HEK293 (cell line): ENCODE results near the gene DENND11.
A peak's percentile ranks its signal among the peaks of the same experiment; 100 is the strongest.

Source experiments
- CTCF ChIA-PET: fragments of 350-600 bp; formaldehyde crosslinking; extraction: SDS; loops from one replicate; lab custom pipeline; 2021; ENCODE audit warnings: antibody characterized with exemption; lab: Yijun Ruan, JAX
- POLR2A ChIA-PET: fragments of 300-600 bp; formaldehyde crosslinking; extraction: SDS; loops from one replicate; lab custom pipeline; 2020; ENCODE audit warnings: antibody characterized with exemption, inconsistent platforms; lab: Yijun Ruan, JAX
- H3K27ac ChIP-seq: fragments of 200-500 bp; sonication (Bioruptor generic); 2 replicates; pipeline ENCODE4 v1.5.1; 2014; ENCODE audit warnings: low read depth, low read length, control low read depth, inconsistent platforms; ENCODE audit errors: extremely low read depth
- H3K36me3 ChIP-seq, 2 experiments: fragments of 200-500 bp in 1 of 2; sonication (Bioruptor generic) in 1 of 2; 1 replicate in 1 of 2; 2 replicates in 1 of 2; pipeline ENCODE4 v1.5.1; 2014 to 2017; ENCODE audit warnings: inconsistent platforms in 2 of 2, low read length in 2 of 2; ENCODE audit not compliant: control insufficient read depth in 2 of 2, insufficient read depth in 1 of 2
- H3K4me1 ChIP-seq: fragments of 200-500 bp; sonication (Bioruptor generic); 2 replicates; pipeline ENCODE4 v1.5.1; 2014; ENCODE audit warnings: mild to moderate bottlenecking, low read length, inconsistent platforms; ENCODE audit not compliant: control insufficient read depth, insufficient read depth
- H3K4me3 ChIP-seq: 2 replicates; pipeline ENCODE4 v1.5.1; 2011; ENCODE audit warnings: low read depth, mild to moderate bottlenecking, control low read depth, low read length, moderate library complexity
- H3K9me3 ChIP-seq: fragments of 200-500 bp; sonication (Bioruptor generic); 2 replicates; pipeline ENCODE4 v1.5.1; 2014; ENCODE audit warnings: low read depth, low read length, inconsistent platforms; ENCODE audit not compliant: control insufficient read depth, insufficient read depth
- HOXD13 ChIP-seq: sonication (generic); formaldehyde crosslinking; IDR thresholded peaks from 2 replicates; pipeline ENCODE4 v1.8.0; 2022; ENCODE audit warnings: missing genetic modification reagents, borderline replicate concordance
- MEIS1 ChIP-seq: sonication (generic); formaldehyde crosslinking; IDR thresholded peaks from 2 replicates; pipeline ENCODE4 v1.8.1; 2022; ENCODE audit warnings: missing genetic modification reagents, mild to moderate bottlenecking, borderline replicate concordance
- MYNN ChIP-seq: fragments of 450-650 bp; formaldehyde crosslinking; IDR thresholded peaks from 2 replicates; pipeline ENCODE4 v1.5.1; 2016; ENCODE audit warnings: missing biosample characterization, missing genetic modification characterization, borderline replicate concordance
- OVOL3 ChIP-seq: fragments of 450-650 bp; formaldehyde crosslinking; IDR thresholded peaks from 2 replicates; pipeline ENCODE4 v1.5.1; 2016; ENCODE audit warnings: missing biosample characterization, missing genetic modification characterization
- SETDB1 ChIP-seq: IDR thresholded peaks from one replicate; pipeline ENCODE4 v1.6.1; 2017; ENCODE audit warnings: mild to moderate bottlenecking, low read length, moderate library complexity, mixed read lengths; ENCODE audit not compliant: insufficient read length
- ZBTB21 ChIP-seq: fragments of 450-650 bp; formaldehyde crosslinking; IDR thresholded peaks from 2 replicates; pipeline ENCODE4 v1.5.1; 2017; ENCODE audit warnings: missing biosample characterization, missing genetic modification characterization
- ZNF138 ChIP-seq: fragments of 450-650 bp; formaldehyde crosslinking; IDR thresholded peaks from 2 replicates; pipeline ENCODE4 v1.5.1; 2016; ENCODE audit warnings: missing biosample characterization, missing genetic modification characterization, borderline replicate concordance
- ZNF169 ChIP-seq: fragments of 450-650 bp; formaldehyde crosslinking; IDR thresholded peaks from 2 replicates; pipeline ENCODE4 v1.5.1; 2016; ENCODE audit warnings: missing biosample characterization, missing genetic modification characterization
- ZNF202 ChIP-seq: fragments of 450-650 bp; formaldehyde crosslinking; IDR thresholded peaks from 2 replicates; pipeline ENCODE4 v1.5.1; 2016; ENCODE audit warnings: missing biosample characterization, missing genetic modification characterization, borderline replicate concordance
- ZNF211 ChIP-seq: fragments of 450-650 bp; formaldehyde crosslinking; IDR thresholded peaks from 2 replicates; pipeline ENCODE4 v1.5.1; 2016; ENCODE audit warnings: low read depth, missing biosample characterization, missing genetic modification characterization
- ZNF248 ChIP-seq: fragments of 450-650 bp; formaldehyde crosslinking; IDR thresholded peaks from 2 replicates; pipeline ENCODE4 v1.5.1; 2017; ENCODE audit warnings: missing biosample characterization, missing genetic modification characterization
- ZNF266 ChIP-seq: fragments of 450-650 bp; formaldehyde crosslinking; IDR thresholded peaks from 2 replicates; pipeline ENCODE4 v1.5.1; 2016; ENCODE audit warnings: missing biosample characterization, missing genetic modification characterization, low read depth
- ZNF311 ChIP-seq: fragments of 450-650 bp; formaldehyde crosslinking; IDR thresholded peaks from 2 replicates; pipeline ENCODE4 v1.5.1; 2017; ENCODE audit warnings: missing biosample characterization, missing genetic modification characterization, borderline replicate concordance
- ZNF341 ChIP-seq: fragments of 450-650 bp; formaldehyde crosslinking; IDR thresholded peaks from 2 replicates; pipeline ENCODE4; 2016; ENCODE audit warnings: low read depth, missing biosample characterization, missing genetic modification characterization
- ZNF433 ChIP-seq: fragments of 450-650 bp; formaldehyde crosslinking; IDR thresholded peaks from 2 replicates; pipeline ENCODE4 v1.5.1; 2016; ENCODE audit warnings: missing biosample characterization, missing genetic modification characterization, low read depth
- ZNF521 ChIP-seq: fragments of 450-650 bp; formaldehyde crosslinking; IDR thresholded peaks from 2 replicates; pipeline ENCODE4 v1.5.1; 2017; ENCODE audit warnings: missing biosample characterization, mild to moderate bottlenecking, missing genetic modification characterization
- ZNF596 ChIP-seq: fragments of 450-650 bp; IDR thresholded peaks from 2 replicates; pipeline ENCODE4 v1.5.0; 2018; ENCODE audit warnings: missing biosample characterization, mild to moderate bottlenecking, missing genetic modification characterization, moderate library complexity
- ZNF658 ChIP-seq: fragments of 450-650 bp; formaldehyde crosslinking; IDR thresholded peaks from 2 replicates; pipeline ENCODE4; 2016; ENCODE audit warnings: missing biosample characterization, missing genetic modification characterization
- ZNF707 ChIP-seq: fragments of 450-650 bp; formaldehyde crosslinking; IDR thresholded peaks from 2 replicates; pipeline ENCODE4 v1.5.1; 2016; ENCODE audit warnings: missing biosample characterization, missing genetic modification characterization
- ZNF747 ChIP-seq: fragments of 450-650 bp; formaldehyde crosslinking; IDR thresholded peaks from 2 replicates; pipeline ENCODE4 v1.5.1; 2016; ENCODE audit warnings: missing biosample characterization, missing genetic modification characterization
- ZNF76 ChIP-seq: fragments of 450-650 bp; formaldehyde crosslinking; IDR thresholded peaks from 2 replicates; pipeline ENCODE4; 2016; ENCODE audit warnings: low read depth, missing biosample characterization, missing genetic modification characterization, borderline replicate concordance
- ZNF791 ChIP-seq: fragments of 450-650 bp; formaldehyde crosslinking; IDR thresholded peaks from 2 replicates; pipeline ENCODE4 v1.5.1; 2016; ENCODE audit warnings: missing biosample characterization, missing genetic modification characterization
- ZSCAN23 ChIP-seq: fragments of 450-650 bp; formaldehyde crosslinking; IDR thresholded peaks from 2 replicates; pipeline ENCODE4 v1.5.1; 2016; ENCODE audit warnings: missing biosample characterization, missing genetic modification characterization
- TF ChIP-seq, protein P1 (sequence below): fragments of 450-650 bp; formaldehyde crosslinking; IDR thresholded peaks from 2 replicates; pipeline ENCODE4 v1.5.1; 2016; ENCODE audit warnings: missing biosample characterization, missing genetic modification characterization
- TF ChIP-seq, protein P2 (sequence below): fragments of 450-650 bp; formaldehyde crosslinking; IDR thresholded peaks from 2 replicates; pipeline ENCODE4 v1.5.1; 2017; ENCODE audit warnings: missing biosample characterization, missing genetic modification characterization
- TF ChIP-seq, protein P3 (sequence below): sonication (generic); formaldehyde crosslinking; IDR thresholded peaks from 2 replicates; pipeline ENCODE4 v1.8.1; 2022; ENCODE audit warnings: mild to moderate bottlenecking, moderate library complexity, missing genetic modification reagents

DENND11 gene

DNA sequence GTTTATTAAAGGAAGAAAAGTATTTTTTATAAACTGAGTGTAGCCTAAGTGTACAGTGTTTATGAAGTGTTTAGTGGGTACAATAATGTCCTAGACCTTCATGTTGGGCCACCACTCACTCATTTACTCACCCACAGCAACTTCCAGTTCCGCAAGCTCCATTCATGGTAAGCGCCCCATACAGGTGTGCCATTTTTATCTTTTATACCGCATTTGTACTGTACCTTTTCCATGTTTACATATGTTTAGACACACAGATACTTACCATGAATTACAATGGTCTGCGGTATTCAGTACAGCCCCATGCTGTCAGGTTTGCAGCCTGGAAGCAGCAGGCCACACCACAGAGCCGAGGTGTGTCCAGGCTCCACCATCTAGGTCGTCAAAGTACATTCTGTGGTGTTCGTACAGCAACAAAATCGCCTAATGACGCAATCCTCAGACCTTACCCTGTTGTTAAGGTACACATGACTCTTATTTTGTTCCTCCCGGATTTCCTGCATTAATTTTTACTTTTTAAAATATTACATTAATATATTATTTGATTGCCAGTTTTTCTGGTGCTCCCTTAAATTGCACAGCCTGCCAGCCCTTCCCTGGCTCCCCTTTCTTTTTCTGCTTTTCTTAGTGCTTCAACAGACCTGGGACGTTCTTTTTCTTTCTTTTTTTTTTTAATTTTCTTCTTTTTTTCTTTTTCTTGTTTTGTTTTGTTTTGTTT lies 35.3 kb upstream of the DENND11 start:
- Histone ChIP-seq H3K9me3 (no peaks in the 10 kb centered on the region), H3K4me3 (peak overlapping the region; percentile 52), H3K27ac (peak overlapping the region; percentile 13), H3K4me1 (no peaks in the 10 kb centered on the region), H3K36me3 (peaks cover 0 to 28% of the 10 kb centered on the region in 2 experiments; a peak in 2 of 3 replicates)
- ChIA-PET POLR2A (interaction anchor here (0.6 to 1.8 kb wide), 6 partner anchors 10 to 1959 kb away, joined by 3 to 12 read pairs (median 6); partner anchors contain the start of gene DENND11), CTCF (interaction anchor here (0.6 to 3.0 kb wide), 24 partner anchors 8 to 963 kb away, joined by 3 to 23 read pairs (median 4); no protein-coding TSS in a partner anchor)
- no peak for TF ChIP-seq ZNF211
- TF ChIP-seq ZNF266 (tag by site-specific recombination), result 0 out of 2 replicates have a peak, but pooled peaks have one; percentile 8
- TF ChIP-seq MYNN, result peak; percentile 76; the same call in 1 of the 2 replicates
- TF ChIP-seq, protein P1, sequence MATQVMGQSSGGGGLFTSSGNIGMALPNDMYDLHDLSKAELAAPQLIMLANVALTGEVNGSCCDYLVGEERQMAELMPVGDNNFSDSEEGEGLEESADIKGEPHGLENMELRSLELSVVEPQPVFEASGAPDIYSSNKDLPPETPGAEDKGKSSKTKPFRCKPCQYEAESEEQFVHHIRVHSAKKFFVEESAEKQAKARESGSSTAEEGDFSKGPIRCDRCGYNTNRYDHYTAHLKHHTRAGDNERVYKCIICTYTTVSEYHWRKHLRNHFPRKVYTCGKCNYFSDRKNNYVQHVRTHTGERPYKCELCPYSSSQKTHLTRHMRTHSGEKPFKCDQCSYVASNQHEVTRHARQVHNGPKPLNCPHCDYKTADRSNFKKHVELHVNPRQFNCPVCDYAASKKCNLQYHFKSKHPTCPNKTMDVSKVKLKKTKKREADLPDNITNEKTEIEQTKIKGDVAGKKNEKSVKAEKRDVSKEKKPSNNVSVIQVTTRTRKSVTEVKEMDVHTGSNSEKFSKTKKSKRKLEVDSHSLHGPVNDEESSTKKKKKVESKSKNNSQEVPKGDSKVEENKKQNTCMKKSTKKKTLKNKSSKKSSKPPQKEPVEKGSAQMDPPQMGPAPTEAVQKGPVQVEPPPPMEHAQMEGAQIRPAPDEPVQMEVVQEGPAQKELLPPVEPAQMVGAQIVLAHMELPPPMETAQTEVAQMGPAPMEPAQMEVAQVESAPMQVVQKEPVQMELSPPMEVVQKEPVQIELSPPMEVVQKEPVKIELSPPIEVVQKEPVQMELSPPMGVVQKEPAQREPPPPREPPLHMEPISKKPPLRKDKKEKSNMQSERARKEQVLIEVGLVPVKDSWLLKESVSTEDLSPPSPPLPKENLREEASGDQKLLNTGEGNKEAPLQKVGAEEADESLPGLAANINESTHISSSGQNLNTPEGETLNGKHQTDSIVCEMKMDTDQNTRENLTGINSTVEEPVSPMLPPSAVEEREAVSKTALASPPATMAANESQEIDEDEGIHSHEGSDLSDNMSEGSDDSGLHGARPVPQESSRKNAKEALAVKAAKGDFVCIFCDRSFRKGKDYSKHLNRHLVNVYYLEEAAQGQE (tag by site-specific recombination), result peak; percentile 12; the same call in 1 of the 2 replicates
- 0 out of 2 replicates have a peak, but pooled peaks have one; percentile 32 for TF ChIP-seq ZNF341 (tag by site-specific recombination)
- TF ChIP-seq ZNF311, result no peak
- no peak for TF ChIP-seq ZNF747 (tag by site-specific recombination)
- no peak for TF ChIP-seq ZNF707
- TF ChIP-seq ZBTB21 (tag by site-specific recombination), result no peak
- no peak for TF ChIP-seq HOXD13 (CRISPR knock-in tag)

DNA sequence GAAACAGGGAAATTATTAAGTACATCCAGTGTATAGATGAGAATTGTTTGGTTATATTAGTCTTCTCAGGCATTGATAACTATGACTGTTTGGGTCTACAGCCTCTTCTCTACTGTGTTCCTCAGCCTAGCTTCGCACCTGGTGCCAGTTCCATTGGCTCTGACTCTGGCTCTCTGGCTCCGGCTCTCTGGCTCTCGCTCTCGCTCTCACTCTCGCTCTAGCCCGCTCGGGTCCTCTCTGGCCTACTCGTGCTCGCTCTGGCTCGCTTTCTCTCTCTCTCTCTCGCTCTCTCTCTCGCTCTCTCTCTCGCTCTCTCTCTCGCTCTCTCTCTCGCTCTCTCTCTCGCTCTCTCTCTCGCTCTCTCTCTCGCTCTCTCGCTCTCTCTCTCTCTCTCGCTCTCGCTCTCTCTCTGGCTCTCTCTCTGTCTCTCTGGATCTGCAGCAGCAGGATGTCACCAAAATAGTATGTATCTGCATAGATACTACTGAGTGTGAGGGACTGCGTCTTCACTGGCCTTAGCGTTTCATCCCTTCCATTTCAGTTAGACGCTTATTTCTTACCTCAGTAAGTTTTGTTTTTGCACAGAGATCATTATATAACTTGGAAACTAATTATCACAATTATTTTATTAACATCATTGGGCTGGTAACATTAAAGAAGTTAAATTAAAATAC lies 29.6 kb upstream of the DENND11 start:
- Histone ChIP-seq H3K27ac (no peak overlapping the region), H3K36me3 (no peaks in the 10 kb centered on the region), H3K4me1 (no peaks in the 10 kb centered on the region), H3K4me3 (no peak overlapping the region), H3K9me3 (no peaks in the 10 kb centered on the region)
- CTCF ChIA-PET, result no interaction called here
- POLR2A ChIA-PET, result no interaction called here
- TF ChIP-seq ZNF596 (tag by site-specific recombination) (peak; percentile 97), ZNF169 (tag by site-specific recombination) (no peak), ZSCAN23 (tag by site-specific recombination) (no peak), ZNF211 (no peak), ZNF138 (no peak), ZNF521 (tag by site-specific recombination) (no peak)

DNA sequence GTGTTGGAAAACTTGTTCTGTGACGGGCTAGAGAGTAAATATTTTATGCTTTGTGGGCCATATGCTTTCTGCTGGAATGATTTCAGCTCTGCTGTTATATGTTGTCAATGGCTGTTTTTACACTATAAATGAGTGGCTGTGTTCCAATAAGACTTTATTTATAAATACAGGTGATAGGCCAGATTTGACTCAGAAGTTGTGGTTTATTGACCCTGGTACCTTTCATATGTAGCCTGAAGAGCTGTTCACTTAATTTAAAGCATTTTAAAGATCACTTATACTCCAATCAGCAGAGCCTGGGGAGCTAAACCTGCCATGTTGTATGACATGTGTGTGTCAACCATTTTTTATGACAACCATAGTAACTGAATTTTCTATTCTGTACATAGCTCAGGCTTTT lies 27.1 kb upstream of the DENND11 start:
- H3K4me1 ChIP-seq, result no peaks in the 10 kb centered on the region
- no peaks in the 10 kb centered on the region for H3K36me3 ChIP-seq
- no peak overlapping the region for H3K4me3 ChIP-seq
- POLR2A ChIA-PET, result no interaction called here
- no peaks in the 10 kb centered on the region for H3K9me3 ChIP-seq
- H3K27ac ChIP-seq, result no peak overlapping the region
- CTCF ChIA-PET, result interaction anchor here (0.5 to 2.4 kb wide), 4 partner anchors 9 to 802 kb away, joined by 3 to 9 read pairs (median 4); partner anchors contain the start of gene SSBP1
- no peak for TF ChIP-seq ZNF433 (tag by site-specific recombination)
- TF ChIP-seq ZNF248, result no peak
- no peak for TF ChIP-seq SETDB1
- TF ChIP-seq ZNF138, result no peak
- no peak for TF ChIP-seq ZNF76 (tag by site-specific recombination)
- no peak for TF ChIP-seq OVOL3 (tag by site-specific recombination)
- TF ChIP-seq, protein P2, sequence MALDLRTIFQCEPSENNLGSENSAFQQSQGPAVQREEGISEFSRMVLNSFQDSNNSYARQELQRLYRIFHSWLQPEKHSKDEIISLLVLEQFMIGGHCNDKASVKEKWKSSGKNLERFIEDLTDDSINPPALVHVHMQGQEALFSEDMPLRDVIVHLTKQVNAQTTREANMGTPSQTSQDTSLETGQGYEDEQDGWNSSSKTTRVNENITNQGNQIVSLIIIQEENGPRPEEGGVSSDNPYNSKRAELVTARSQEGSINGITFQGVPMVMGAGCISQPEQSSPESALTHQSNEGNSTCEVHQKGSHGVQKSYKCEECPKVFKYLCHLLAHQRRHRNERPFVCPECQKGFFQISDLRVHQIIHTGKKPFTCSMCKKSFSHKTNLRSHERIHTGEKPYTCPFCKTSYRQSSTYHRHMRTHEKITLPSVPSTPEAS, result no peak
- TF ChIP-seq ZNF791 (tag by site-specific recombination), result no peak
- no peak for TF ChIP-seq ZNF658
- TF ChIP-seq, protein P3, sequence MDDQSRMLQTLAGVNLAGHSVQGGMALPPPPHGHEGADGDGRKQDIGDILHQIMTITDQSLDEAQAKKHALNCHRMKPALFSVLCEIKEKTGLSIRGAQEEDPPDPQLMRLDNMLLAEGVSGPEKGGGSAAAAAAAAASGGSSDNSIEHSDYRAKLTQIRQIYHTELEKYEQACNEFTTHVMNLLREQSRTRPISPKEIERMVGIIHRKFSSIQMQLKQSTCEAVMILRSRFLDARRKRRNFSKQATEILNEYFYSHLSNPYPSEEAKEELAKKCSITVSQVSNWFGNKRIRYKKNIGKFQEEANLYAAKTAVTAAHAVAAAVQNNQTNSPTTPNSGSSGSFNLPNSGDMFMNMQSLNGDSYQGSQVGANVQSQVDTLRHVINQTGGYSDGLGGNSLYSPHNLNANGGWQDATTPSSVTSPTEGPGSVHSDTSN (CRISPR knock-in tag), result no peak
- TF ChIP-seq MEIS1 (CRISPR knock-in tag), result no peak
- TF ChIP-seq ZNF202 (tag by site-specific recombination), result no peak
